IgD-negative memory B cell (primary cell): ENCODE results near the gene HSF2BP. TPM values are rescaled to one million over a fixed set of nuclear protein-coding genes. Genes with fewer than 3 reads are reported as not detected.
"Not testable (repeated sequence)": the region's sequence is repeated elsewhere in the genome, so short reads cannot be mapped to it uniquely, and the experiment has no call there.

Experiments used
- H3K27ac Mint-ChIP-seq, 3 donors: one replicate each; pipeline ENCODE4 v1.8.0; 2020 to 2022; ENCODE audit warnings: mild to moderate bottlenecking in 3 of 3, mixed read lengths in 3 of 3, moderate library complexity in 1 of 3
- H3K27me3 Mint-ChIP-seq: one replicate; pipeline ENCODE4 v1.8.0; 2021; ENCODE audit warnings: mixed read lengths
- H3K36me3 Mint-ChIP-seq: one replicate; pipeline ENCODE4 v1.8.0; 2020; ENCODE audit warnings: mild to moderate bottlenecking, mixed read lengths
- H3K4me1 Mint-ChIP-seq, 3 donors: one replicate each; pipeline ENCODE4 v1.8.0; 2020 to 2022; ENCODE audit warnings: mixed read lengths in 3 of 3, mild to moderate bottlenecking in 1 of 3
- H3K4me3 Mint-ChIP-seq, 4 donors: one replicate each; pipeline ENCODE4 v1.8.0; 2020 to 2022; ENCODE audit warnings: mild to moderate bottlenecking in 4 of 4, mixed read lengths in 4 of 4, moderate library complexity in 3 of 4
- H3K9me3 Mint-ChIP-seq, 3 donors: one replicate each; pipeline ENCODE4 v1.8.0; 2020 to 2021; ENCODE audit warnings: mixed read lengths in 3 of 3, mild to moderate bottlenecking in 1 of 3
- polyA plus RNA-seq: library from polyadenylated mRNA; unstranded; fragments of 300-500 nt; fragmentation: Illumina TruSeq; gene quantifications from one replicate; pipeline ENCODE4 v1.2.3, GENCODE V29; 2021

The HSF2BP gene
- polyA plus RNA-seq, 1 donor from 2014 or later = 0.11 TPM

DNA sequence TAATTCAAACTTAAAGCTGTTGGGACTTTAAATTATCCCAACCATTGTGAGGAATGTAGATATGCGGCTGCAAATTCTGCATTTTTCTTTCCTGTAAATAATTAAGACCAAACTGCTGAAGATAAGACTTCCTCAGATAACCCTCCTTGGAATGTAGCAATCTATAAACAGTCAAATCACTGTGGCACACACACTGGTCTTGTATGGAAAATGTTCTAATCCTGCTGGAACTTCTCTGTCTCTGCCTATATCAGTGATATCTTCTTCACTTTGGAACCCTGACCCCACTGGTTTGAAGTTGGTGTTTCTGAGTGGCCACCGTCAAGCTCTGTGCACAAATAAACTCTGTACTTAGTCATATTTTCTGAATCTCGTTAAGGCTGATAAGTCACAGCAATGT, 32.9 kb downstream of the HSF2BP start:
- Mint-ChIP-seq H3K27me3 (peaks cover 6% of the 10 kb centered on the region), H3K4me3 (no peak overlapping the region), H3K36me3 (no peaks in the 10 kb centered on the region), H3K27ac (no peak overlapping the region), H3K9me3 (peaks cover 0 to 4% (median 3%) of the 10 kb centered on the region in 3 donors), H3K4me1 (peaks cover 0 to 1% (median 0%) of the 10 kb centered on the region in 3 donors)

DNA sequence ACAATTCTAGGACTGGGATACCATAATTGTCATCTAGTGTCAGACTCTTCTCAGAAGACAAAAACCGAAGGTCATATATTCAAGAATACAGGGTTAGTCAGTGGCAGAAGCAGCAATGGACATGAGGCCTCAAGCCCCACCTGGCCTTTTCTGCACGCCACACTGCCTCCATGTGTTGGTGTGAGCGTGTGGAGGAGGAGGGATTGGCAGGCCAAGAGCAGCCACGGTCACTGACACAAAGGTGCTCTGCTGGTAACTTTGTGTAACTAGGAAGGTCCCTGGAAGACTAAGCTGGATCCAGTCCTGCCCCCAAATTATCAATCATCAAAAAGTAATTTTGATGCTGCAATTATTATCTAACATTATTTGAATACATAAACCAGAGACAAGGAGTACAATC, 34.9 kb downstream of the HSF2BP start:
- no peak overlapping the region for H3K4me3 Mint-ChIP-seq
- H3K27ac Mint-ChIP-seq = no peak overlapping the region
- peaks cover 2 to 9% (median 7%) of the 10 kb centered on the region in 3 donors for H3K9me3 Mint-ChIP-seq
- peaks cover 6% of the 10 kb centered on the region for H3K27me3 Mint-ChIP-seq
- H3K36me3 Mint-ChIP-seq = peaks cover 2% of the 10 kb centered on the region
- H3K4me1 Mint-ChIP-seq = peaks cover 0 to 6% (median 1%) of the 10 kb centered on the region in 3 donors

DNA sequence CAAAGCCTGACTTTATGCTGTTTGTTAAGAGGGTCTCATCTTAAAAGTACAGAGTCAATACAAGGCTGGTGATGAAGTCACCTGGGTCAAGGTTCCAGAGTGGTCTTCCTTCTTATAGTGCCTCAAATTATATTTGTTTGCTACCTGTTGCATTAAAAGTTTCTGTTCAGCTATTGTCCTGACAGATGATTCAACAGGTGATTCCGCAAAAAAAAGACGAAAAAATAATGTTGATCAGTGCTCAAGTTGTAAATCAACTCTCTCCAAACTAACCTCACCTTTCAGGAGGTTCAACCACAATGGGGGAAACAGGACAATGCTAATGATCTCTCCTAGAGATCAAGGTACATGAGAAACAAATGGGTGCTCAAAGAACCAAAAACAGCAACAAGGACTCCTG, 35.7 kb downstream of the HSF2BP start:
- peaks cover 2 to 9% (median 4%) of the 10 kb centered on the region in 3 donors for H3K9me3 Mint-ChIP-seq
- no peak overlapping the region for H3K27ac Mint-ChIP-seq
- H3K4me1 Mint-ChIP-seq = peaks cover 0 to 6% (median 1%) of the 10 kb centered on the region in 3 donors
- H3K36me3 Mint-ChIP-seq = peaks cover 2% of the 10 kb centered on the region
- H3K27me3 Mint-ChIP-seq = peaks cover 6% of the 10 kb centered on the region
- no peak overlapping the region for H3K4me3 Mint-ChIP-seq

DNA sequence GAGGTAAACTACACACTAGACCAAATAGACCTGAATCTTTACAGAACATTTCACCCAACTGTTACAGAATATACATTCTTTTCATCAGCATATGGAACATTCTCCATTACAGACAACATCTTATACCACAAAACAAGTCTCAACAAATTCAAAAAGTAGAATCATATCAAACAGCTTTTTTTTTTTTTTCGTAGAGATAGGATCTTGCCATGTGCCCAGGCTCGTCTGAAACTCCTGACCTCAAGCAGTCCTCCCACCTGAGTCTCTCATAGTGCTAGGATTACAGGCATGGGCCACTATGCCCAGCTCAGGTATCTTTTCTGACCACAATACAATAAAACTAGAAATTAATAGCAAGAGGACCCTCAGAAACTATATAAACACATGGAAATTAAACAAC, 36.5 kb downstream of the HSF2BP start:
- peaks cover 2 to 4% (median 4%) of the 10 kb centered on the region in 3 donors for H3K9me3 Mint-ChIP-seq
- H3K4me3 Mint-ChIP-seq = no peak overlapping the region
- no peak overlapping the region for H3K27ac Mint-ChIP-seq
- H3K36me3 Mint-ChIP-seq = peaks cover 2% of the 10 kb centered on the region
- H3K4me1 Mint-ChIP-seq = peaks cover 0 to 6% (median 1%) of the 10 kb centered on the region in 3 donors
- H3K27me3 Mint-ChIP-seq = peaks cover 6% of the 10 kb centered on the region

DNA sequence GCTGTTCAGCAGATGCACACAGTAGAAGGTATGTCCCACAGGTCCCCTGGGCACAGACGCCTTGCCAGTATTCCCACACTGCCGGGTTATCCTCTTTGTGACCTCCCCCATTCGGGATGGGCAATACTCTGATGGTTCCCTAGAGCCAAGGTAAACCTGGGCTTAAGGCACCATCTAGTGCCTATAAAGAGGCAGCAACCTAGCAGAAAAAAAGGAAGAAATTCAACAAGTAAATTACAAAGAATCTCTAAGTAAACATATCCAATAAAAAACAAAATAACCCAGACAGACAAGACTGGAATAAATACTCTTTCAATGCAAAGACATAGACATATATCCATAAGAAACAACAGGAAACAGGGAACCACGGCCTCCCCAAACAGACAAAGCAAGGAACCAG, 39.4 kb downstream of the HSF2BP start:
- H3K27me3 Mint-ChIP-seq = peaks cover 6% of the 10 kb centered on the region
- no peak overlapping the region for H3K27ac Mint-ChIP-seq
- peaks cover 2 to 4% (median 4%) of the 10 kb centered on the region in 3 donors for H3K9me3 Mint-ChIP-seq
- H3K36me3 Mint-ChIP-seq = peaks cover 2% of the 10 kb centered on the region
- H3K4me1 Mint-ChIP-seq = peaks cover 0 to 6% (median 1%) of the 10 kb centered on the region in 3 donors
- H3K4me3 Mint-ChIP-seq = peak overlapping the region in 1 of 4 donors; percentile 49

DNA sequence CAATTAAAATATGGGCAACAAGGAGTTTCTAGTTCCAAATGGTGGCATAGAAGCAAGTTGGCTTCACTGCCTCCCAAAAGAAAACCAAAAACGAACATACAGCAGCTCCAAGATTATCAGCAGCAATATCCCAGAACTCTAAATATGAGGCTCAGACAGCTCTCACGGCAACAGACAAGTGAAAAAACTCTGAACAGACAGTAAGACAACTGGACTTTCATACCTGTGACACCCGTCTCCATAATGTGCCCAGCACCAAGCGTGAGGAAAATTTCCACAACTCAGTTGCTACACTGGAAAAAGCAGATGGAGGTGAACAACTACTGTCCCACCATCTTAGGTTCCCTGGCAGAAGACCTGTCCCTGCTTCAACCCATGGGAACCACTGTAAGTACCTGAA, 39.9 kb downstream of the HSF2BP start:
- H3K4me1 Mint-ChIP-seq = peaks cover 0 to 6% (median 1%) of the 10 kb centered on the region in 3 donors
- peaks cover 2 to 4% (median 4%) of the 10 kb centered on the region in 3 donors for H3K9me3 Mint-ChIP-seq
- peaks cover 2% of the 10 kb centered on the region for H3K36me3 Mint-ChIP-seq
- no peak overlapping the region for H3K4me3 Mint-ChIP-seq
- no peak overlapping the region for H3K27ac Mint-ChIP-seq
- peaks cover 6% of the 10 kb centered on the region for H3K27me3 Mint-ChIP-seq

DNA sequence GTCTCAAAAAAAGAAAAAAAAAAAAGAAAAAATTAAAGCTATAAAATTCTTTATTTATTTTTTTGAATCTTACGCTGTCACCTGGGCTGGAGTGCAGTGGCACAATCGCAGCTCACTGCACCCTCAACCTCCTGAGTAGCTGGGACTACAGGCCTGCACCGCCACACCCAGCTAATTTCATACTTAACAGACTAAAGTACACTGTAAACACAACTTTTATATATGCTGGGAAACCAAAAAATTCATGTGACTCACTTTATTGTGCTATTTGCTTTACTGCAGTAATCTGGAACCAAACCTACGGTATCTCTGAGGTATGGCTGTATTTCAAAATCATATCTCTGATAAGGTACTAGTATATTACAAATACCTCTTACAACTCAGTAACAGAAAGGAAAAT, 40.3 kb downstream of the HSF2BP start:
- Mint-ChIP-seq H3K27me3 (peaks cover 6% of the 10 kb centered on the region), H3K4me3 (peak overlapping the region in 1 of 4 donors; percentile 37), H3K36me3 (peaks cover 2% of the 10 kb centered on the region), H3K4me1 (peaks cover 0 to 6% (median 1%) of the 10 kb centered on the region in 3 donors), H3K9me3 (peaks cover 2 to 4% (median 4%) of the 10 kb centered on the region in 3 donors), H3K27ac (no peak overlapping the region)

DNA sequence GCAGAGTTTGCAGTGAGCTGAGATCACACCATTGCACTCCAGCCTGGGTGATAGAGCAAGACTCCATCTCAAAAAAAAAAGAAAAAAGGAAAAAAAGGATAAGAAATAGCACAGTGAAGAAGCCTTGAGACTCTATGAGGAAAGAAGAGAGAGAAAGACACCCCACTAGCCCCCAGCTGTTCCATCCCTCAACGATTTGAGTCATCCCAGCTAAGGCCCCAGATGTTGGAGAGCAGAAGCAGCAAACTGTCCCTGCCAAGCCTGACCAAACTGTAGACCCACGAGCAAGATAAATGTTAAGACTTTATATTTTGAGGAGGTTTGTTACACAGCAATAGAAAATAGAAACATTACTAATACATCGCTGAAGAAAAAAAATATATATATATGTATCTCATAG, 42.4 kb downstream of the HSF2BP start:
- H3K9me3 Mint-ChIP-seq, H3K27ac Mint-ChIP-seq, H3K27me3 Mint-ChIP-seq, H3K4me1 Mint-ChIP-seq, H3K36me3 Mint-ChIP-seq, H3K4me3 Mint-ChIP-seq: not testable (repeated sequence)

DNA sequence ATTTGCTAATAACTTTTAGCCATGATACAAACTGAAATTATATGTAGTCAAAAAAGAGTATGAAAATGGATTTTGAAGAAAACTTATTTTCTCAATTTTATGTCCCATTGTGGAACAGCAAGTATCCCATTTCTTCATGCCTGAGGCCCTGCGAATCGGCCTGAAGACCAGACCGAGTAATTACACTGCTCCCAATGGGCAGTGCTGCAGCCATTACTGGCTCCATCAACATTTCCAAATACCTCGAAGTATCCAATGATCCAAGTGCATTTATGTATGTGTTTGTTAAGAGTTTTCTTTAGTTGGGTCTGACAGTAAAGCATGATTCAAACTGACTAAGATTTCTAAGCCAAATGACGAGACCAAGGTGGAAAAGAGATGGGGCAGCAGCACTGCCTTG, 44.4 kb downstream of the HSF2BP start:
- no peaks in the 10 kb centered on the region for H3K27me3 Mint-ChIP-seq

DNA sequence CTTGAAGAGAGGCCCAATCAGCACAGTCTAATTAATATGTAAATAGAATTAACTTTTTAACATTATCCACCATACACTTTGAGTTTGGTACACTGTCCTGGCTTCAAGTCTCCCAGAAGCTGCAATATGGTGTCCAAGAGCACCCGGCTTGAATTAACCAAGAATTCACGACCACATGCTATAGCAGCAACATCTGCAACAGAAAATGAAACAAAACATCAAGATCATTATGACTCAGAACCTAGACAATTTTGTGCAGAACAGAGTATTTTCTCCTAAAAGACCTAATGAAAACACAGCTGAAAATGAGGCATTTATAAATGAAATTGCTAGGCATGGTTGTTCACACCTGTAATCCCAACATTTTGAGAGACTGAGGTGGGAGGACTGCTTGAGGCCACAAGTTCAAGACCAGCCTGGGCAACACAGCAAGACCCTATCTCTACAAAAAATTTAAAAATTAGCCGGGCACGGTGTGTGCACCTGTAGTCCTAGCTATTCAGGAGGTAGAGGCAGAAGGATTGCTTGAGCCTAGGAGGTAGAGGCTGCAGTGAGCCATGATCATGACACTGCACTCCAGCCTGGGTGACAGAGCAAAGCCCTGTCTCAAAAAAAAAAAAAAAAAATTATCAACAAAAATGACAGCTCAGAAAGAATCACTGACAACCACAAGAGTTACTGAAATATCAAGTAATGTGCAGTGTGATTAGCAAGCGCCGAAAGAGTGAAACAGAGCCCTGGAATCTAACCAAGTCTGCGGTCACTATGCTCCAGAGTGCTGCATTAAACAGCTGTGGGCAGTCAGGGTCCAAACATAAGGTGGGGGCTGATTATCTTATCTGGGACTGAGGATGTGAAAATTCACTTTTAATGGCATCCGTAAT, 45.3 kb downstream of the HSF2BP start:
- H3K4me1 Mint-ChIP-seq = peaks cover 0 to 3% (median 2%) of the 10 kb centered on the region in 3 donors
- no peak overlapping the region for H3K27ac Mint-ChIP-seq
- H3K27me3 Mint-ChIP-seq = no peaks in the 10 kb centered on the region
- no peaks in the 10 kb centered on the region for H3K9me3 Mint-ChIP-seq
- H3K36me3 Mint-ChIP-seq = no peaks in the 10 kb centered on the region
- H3K4me3 Mint-ChIP-seq = no peak overlapping the region

More for the DNA sequence above, 44.4 kb downstream of the HSF2BP start:
- no peak overlapping the region for H3K4me3 Mint-ChIP-seq
- H3K9me3 Mint-ChIP-seq = peaks cover 0 to under 1% (median 0%) of the 10 kb centered on the region in 3 donors
- H3K36me3 Mint-ChIP-seq = no peaks in the 10 kb centered on the region
- no peak overlapping the region for H3K27ac Mint-ChIP-seq
- peaks cover 0 to 3% (median 2%) of the 10 kb centered on the region in 3 donors for H3K4me1 Mint-ChIP-seq

DNA sequence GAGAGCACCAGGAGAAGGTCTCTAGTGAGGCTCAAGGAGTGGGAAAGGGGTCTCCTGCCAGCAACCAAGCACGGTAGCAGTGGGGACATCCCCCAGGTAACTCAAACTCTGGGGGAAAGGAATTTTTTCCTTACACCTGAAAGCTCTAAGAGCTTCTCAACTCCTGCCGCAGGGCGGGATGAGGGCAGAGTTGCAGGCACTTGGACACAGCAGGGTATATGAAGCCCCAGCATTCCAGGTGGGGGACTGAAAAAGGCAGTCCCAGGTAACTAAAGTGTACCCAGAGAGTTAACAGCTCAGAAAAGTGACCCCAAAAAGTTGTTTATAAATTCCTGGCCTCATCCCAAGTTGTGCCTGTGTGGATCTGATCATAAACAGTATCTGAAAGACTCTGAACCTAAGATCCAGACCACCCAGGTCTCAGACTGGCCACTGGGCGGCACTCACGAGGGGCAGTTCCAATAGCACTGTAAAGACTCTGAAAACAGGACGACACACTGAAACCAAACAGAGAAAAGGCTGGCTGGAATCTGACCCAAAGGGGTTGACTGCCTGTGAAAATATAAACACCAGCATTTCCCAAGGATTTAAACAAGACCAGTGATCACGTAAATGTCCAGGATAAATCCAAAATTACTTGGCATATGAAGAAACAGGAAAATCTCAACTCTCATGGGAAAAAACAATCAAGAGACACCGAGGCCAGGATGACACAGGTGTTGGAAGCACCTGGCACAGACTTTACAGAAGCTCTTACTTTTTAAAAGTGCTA, 47.5 kb downstream of the HSF2BP start:
- H3K27ac Mint-ChIP-seq = no peak overlapping the region
- H3K9me3 Mint-ChIP-seq = no peaks in the 10 kb centered on the region
- H3K27me3 Mint-ChIP-seq = no peaks in the 10 kb centered on the region
- peak overlapping the region in 1 of 4 donors; percentile 37 for H3K4me3 Mint-ChIP-seq
- no peaks in the 10 kb centered on the region for H3K36me3 Mint-ChIP-seq
- peaks cover 2 to 7% (median 7%) of the 10 kb centered on the region in 3 donors for H3K4me1 Mint-ChIP-seq

DNA sequence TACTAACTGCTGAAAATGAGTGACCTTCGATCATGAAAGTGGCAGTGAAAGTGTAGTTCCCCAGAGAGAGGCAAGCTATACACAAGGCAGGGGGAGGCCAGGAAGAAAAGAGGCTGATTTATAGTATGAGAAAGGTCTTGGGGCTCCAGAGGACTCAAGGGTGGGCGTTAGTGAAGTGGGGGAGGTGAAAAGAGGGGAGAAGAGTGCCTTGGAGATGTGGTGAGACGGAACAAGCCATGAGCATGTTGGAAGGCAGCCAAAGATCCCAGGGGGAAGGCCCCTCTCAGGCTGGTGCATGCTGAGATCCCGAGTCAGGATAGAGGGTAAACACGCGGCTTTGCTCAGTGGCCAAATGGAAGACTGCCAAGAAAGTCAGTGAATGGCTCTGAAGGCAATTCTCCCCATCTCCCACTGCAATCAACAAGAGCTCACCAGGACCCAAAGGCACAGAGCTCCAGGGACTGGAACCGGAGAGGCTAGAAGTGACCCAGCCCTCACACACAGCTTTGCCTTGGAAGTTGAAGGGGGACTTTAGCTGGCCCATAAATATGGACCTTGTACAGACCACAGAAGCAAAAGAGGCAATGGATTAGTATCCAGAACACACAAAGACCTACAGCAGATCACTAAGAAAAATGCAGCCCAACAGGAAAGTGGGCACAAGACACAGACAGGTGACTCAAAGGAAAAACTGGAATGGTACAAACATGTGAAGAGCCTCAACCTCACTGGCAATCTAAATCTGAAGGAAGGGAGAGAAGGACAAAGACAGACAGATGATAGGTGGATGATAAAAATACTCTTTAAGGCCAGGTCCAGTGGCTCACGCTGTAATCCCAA, 49.6 kb downstream of the HSF2BP start:
- H3K4me3 Mint-ChIP-seq = no peak overlapping the region
- H3K27ac Mint-ChIP-seq = peak overlapping the region in 1 of 3 donors; percentile 91
- H3K27me3 Mint-ChIP-seq = no peaks in the 10 kb centered on the region
- H3K36me3 Mint-ChIP-seq = no peaks in the 10 kb centered on the region
- H3K4me1 Mint-ChIP-seq = peaks cover 2 to 7% (median 7%) of the 10 kb centered on the region in 3 donors
- no peaks in the 10 kb centered on the region for H3K9me3 Mint-ChIP-seq

DNA sequence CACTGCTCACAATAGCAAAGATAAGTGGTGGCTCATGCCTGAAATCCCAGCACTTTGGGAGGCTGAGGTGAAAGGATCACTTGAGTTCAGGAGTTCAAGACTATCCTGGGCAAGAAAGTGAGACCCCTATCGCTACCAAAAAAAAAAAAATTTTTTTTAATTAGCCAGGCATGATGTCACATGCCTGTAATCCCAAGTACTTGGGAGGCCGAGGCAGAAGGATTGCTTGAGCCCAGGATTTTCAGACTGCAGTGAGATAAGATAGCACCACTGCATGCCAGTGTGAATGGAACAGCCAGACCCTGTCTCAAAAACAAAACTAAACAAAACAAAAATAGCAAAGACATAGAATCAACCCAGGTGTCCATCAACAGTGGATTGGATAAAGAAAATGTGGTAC, 50.6 kb downstream of the HSF2BP start:
- H3K36me3 Mint-ChIP-seq = no peaks in the 10 kb centered on the region
- no peaks in the 10 kb centered on the region for H3K9me3 Mint-ChIP-seq
- H3K4me1 Mint-ChIP-seq = peaks cover 2 to 7% (median 7%) of the 10 kb centered on the region in 3 donors
- no peaks in the 10 kb centered on the region for H3K27me3 Mint-ChIP-seq
- no peak overlapping the region for H3K4me3 Mint-ChIP-seq
- H3K27ac Mint-ChIP-seq = no peak overlapping the region

DNA sequence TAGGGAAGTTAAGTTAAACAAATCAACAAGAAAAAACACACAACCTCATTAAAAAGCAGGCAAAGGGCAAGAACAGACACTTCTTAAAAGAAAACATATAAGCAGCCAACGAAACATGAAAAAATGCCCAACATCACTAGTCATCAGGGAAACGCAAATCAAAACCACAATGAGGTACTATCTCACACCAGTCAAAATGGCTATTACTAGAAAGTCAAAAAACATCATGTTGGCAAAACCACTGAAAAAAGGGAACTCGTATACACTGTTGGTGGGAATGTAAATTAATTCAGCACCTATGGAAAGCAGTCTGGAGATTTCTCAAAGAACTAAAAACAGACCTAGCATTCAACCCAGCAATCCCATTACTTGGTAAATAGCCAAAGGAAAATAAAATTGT, 51.1 kb downstream of the HSF2BP start:
- Mint-ChIP-seq H3K4me3 (peak overlapping the region in 1 of 4 donors; percentile 15), H3K4me1 (peaks cover 2 to 7% (median 7%) of the 10 kb centered on the region in 3 donors), H3K27me3 (no peaks in the 10 kb centered on the region), H3K36me3 (no peaks in the 10 kb centered on the region), H3K9me3 (no peaks in the 10 kb centered on the region), H3K27ac (no peak overlapping the region)
